Measurements from ENCODE around the gene ZCCHC7. TPM values are rescaled to one million over a fixed set of nuclear protein-coding genes. Genes with fewer than 3 reads are reported as not detected.

The ZCCHC7 gene
- total and polyA plus RNA-seq, 5 donors from 2014 or later = 32.3 to 43.6 (median 34.8) TPM

- DNase-seq (no peak), ATAC-seq (ENCODE audit: low read depth in 2 of 2) (no peak)
- Mint-ChIP-seq H3K27me3 (peaks cover 31% of the 10 kb centered on the region), H3K4me3 (no peak overlapping the region), H3K9me3 (peaks cover 0 to 1% (median 0%) of the 10 kb centered on the region in 7 donors), H3K36me3 (peaks cover 3% of the 10 kb centered on the region), H3K27ac (no peak overlapping the region), H3K4me1 (peaks cover 5 to 20% (median 9%) of the 10 kb centered on the region in 4 donors)
- Histone ChIP-seq H3K27ac (ENCODE audit: insufficient read depth, low read length, poor library complexity, severe bottlenecking) (no peak overlapping the region), H3K9me3 (ENCODE audit: control insufficient read depth in 2 of 2, low read length in 2 of 2) (no peaks in the 10 kb centered on the region), H3K4me1 (ENCODE audit: control insufficient read depth, insufficient read depth, low read length, poor library complexity, severe bottlenecking) (peaks cover 14% of the 10 kb centered on the region), H3K27me3 (ENCODE audit: control insufficient read depth, insufficient read depth, low read length) (no peaks in the 10 kb centered on the region), H3K36me3 (ENCODE audit: control insufficient read depth, insufficient read depth, low read length) (no peaks in the 10 kb centered on the region), H3K4me3 (ENCODE audit: low read depth, low read length) (no peak overlapping the region)
Measured at GRCh38 chr9:37405350-37405749, 285.0 kb downstream of the ZCCHC7 start.

- ATAC-seq (ENCODE audit: low read depth in 2 of 2) (no peak), DNase-seq (no peak)
- Histone ChIP-seq H3K27ac (ENCODE audit: insufficient read depth, low read length, poor library complexity, severe bottlenecking) (no peak overlapping the region), H3K27me3 (ENCODE audit: control insufficient read depth, insufficient read depth, low read length) (no peaks in the 10 kb centered on the region), H3K4me3 (ENCODE audit: low read depth, low read length) (no peak overlapping the region), H3K4me1 (ENCODE audit: control insufficient read depth, insufficient read depth, low read length, poor library complexity, severe bottlenecking) (peaks cover 14% of the 10 kb centered on the region), H3K9me3 (ENCODE audit: control insufficient read depth in 2 of 2, low read length in 2 of 2) (no peaks in the 10 kb centered on the region), H3K36me3 (ENCODE audit: control insufficient read depth, insufficient read depth, low read length) (no peaks in the 10 kb centered on the region)
- Mint-ChIP-seq H3K4me1 (peaks cover 6 to 22% (median 9%) of the 10 kb centered on the region in 4 donors), H3K9me3 (peaks cover 0 to 1% (median 0%) of the 10 kb centered on the region in 7 donors), H3K36me3 (peaks cover 3% of the 10 kb centered on the region), H3K27me3 (peaks cover 28% of the 10 kb centered on the region), H3K27ac (no peak overlapping the region), H3K4me3 (no peak overlapping the region)
Measured at GRCh38 chr9:37405764-37406380, 285.5 kb downstream of the ZCCHC7 start.

DNA sequence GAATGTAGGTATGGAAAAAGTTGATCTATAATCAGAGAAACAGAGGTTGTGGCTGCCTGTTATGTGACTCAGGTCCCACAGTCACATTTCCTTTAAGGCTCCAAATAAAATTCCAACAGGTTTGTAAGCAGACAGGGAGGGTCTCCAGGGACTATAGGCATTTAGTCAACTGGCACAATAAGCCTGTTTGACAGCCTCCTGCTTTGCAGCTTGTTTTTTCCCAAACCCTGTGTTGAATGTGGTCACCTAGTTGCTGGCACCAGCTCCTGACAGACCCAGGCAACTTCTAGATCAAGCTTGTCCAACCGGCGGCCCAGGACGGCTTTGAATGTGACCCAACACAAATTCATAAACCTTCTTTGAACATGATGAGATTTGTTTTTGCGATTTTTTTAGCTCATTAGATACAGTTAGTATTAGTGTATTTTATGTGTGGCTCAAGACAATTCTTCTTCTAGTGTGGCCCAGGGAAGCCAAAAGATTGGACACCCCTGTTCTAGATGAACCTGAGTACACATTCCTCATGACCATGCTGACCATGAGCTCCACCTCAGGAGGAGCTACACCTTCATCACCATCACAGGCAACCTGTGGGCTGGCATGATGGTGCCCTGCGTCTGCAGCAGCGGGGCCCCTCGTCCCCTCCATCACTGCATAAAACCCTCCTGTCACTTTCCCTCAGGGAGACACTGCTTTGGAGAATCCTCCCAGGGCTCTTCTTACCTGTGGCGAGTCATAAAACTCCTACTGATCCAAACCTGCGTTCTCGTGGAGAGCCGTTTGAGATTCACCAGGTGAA lies 286.4 kb downstream of the ZCCHC7 start:
- H3K4me3 Mint-ChIP-seq = no peak overlapping the region
- peaks cover 3% of the 10 kb centered on the region for H3K36me3 Mint-ChIP-seq
- Histone ChIP-seq H3K9me3 (ENCODE audit: control insufficient read depth in 2 of 2, low read length in 2 of 2) (no peaks in the 10 kb centered on the region), H3K36me3 (ENCODE audit: control insufficient read depth, insufficient read depth, low read length) (no peaks in the 10 kb centered on the region), H3K27me3 (ENCODE audit: control insufficient read depth, insufficient read depth, low read length) (no peaks in the 10 kb centered on the region), H3K27ac (ENCODE audit: insufficient read depth, low read length, poor library complexity, severe bottlenecking) (no peak overlapping the region), H3K4me3 (ENCODE audit: low read depth, low read length) (no peak overlapping the region), H3K4me1 (ENCODE audit: control insufficient read depth, insufficient read depth, low read length, poor library complexity, severe bottlenecking) (peaks cover 14% of the 10 kb centered on the region)
- ATAC-seq (ENCODE audit: low read depth in 2 of 2) = no peak
- H3K9me3 Mint-ChIP-seq = peaks cover 0 to 1% (median 0%) of the 10 kb centered on the region in 7 donors
- no peak overlapping the region for H3K27ac Mint-ChIP-seq
- H3K27me3 Mint-ChIP-seq = peaks cover 28% of the 10 kb centered on the region
- H3K4me1 Mint-ChIP-seq = peaks cover 8 to 26% (median 10%) of the 10 kb centered on the region in 4 donors
- DNase-seq = no peak

DNA sequence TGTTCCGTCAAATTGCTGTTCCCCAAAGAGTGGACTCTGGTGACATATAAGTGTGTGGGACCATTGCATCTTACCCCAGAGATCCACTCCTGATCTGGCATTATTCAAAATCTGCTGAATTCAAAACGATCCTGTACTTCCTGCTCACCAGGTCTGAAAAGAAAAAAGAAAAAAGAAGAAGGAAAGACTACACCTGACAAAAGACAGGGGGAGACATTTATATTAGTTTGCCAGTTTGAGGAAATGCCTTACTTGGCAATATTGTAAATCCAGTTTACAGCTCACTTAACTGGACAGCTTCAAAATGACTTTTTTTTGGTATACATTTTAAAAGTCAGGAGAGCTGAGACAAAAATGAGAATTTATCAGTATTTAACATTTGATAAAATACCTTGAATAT lies 287.1 kb downstream of the ZCCHC7 start:
- DNase-seq (no peak), ATAC-seq (ENCODE audit: low read depth in 2 of 2) (no peak)
- H3K4me1 ChIP-seq (ENCODE audit: control insufficient read depth, insufficient read depth, low read length, poor library complexity, severe bottlenecking) = peaks cover 14% of the 10 kb centered on the region
- peaks cover 3% of the 10 kb centered on the region for H3K36me3 Mint-ChIP-seq
- H3K27me3 Mint-ChIP-seq = peaks cover 26% of the 10 kb centered on the region
- H3K27ac Mint-ChIP-seq = no peak overlapping the region
- no peak overlapping the region for H3K4me3 ChIP-seq (ENCODE audit: low read depth, low read length)
- H3K9me3 ChIP-seq (ENCODE audit: control insufficient read depth in 2 of 2, low read length in 2 of 2) = no peaks in the 10 kb centered on the region
- H3K27me3 ChIP-seq (ENCODE audit: control insufficient read depth, insufficient read depth, low read length) = no peaks in the 10 kb centered on the region
- no peak overlapping the region for H3K27ac ChIP-seq (ENCODE audit: insufficient read depth, low read length, poor library complexity, severe bottlenecking)
- no peaks in the 10 kb centered on the region for H3K36me3 ChIP-seq (ENCODE audit: control insufficient read depth, insufficient read depth, low read length)
- peaks cover 8 to 26% (median 13%) of the 10 kb centered on the region in 4 donors for H3K4me1 Mint-ChIP-seq
- peaks cover 0 to 1% (median 0%) of the 10 kb centered on the region in 7 donors for H3K9me3 Mint-ChIP-seq
- H3K4me3 Mint-ChIP-seq = no peak overlapping the region

Other genes with a start within 250 kb of the ZCCHC7 start
- gene PAX5, start 86.3 kb upstream of the ZCCHC7 start, total RNA-seq = 0.94 TPM
- under 1 TPM in 2 of 4 donors, not detected in 2; 0.02 to 0.15 TPM for gene PAX5, start 86.3 kb upstream of the ZCCHC7 start, polyA plus RNA-seq

Measured in CD4-positive, CD25-positive, alpha-beta regulatory T cell (primary cell).